Neural progenitor cell (in vitro differentiated cells): ENCODE measurements around the gene TDRD9. TPM values are rescaled to one million over a fixed set of nuclear protein-coding genes. Genes with fewer than 3 reads are reported as not detected.

Experiments used
- DNase-seq: peaks from one replicate; pipeline ENCODE4 v3.0.0-alpha.2; 2016; ENCODE audit warnings: low spot score
- H2AFZ ChIP-seq: fragments of 200-600 bp; sonication (generic); replicated peaks from 2 replicates; pipeline ENCODE4 v1.6.1; 2016; ENCODE audit warnings: antibody characterized with exemption
- H3F3A ChIP-seq: fragments of 200-600 bp; sonication (generic); 2 replicates; pipeline ENCODE4 v1.6.1; 2016; ENCODE audit warnings: antibody characterized with exemption, low read depth
- H3K27ac ChIP-seq: fragments of 200-600 bp; sonication (generic); 2 replicates; pipeline ENCODE4 v1.5.1; 2016; ENCODE audit warnings: mild to moderate bottlenecking
- H3K27me3 ChIP-seq: fragments of 200-600 bp; sonication (generic); 2 replicates; pipeline ENCODE4 v1.6.1; 2016; ENCODE audit warnings: mild to moderate bottlenecking, moderate library complexity
- H3K36me3 ChIP-seq: fragments of 200-600 bp; sonication (generic); 2 replicates; pipeline ENCODE4 v1.5.1; 2016
- H3K4me1 ChIP-seq: fragments of 200-600 bp; sonication (generic); 2 replicates; pipeline ENCODE4 v1.6.1; 2016; ENCODE audit warnings: mixed run types
- H3K4me2 ChIP-seq: fragments of 200-600 bp; sonication (generic); 2 replicates; pipeline ENCODE4 v1.6.1; 2016
- H3K4me3 ChIP-seq: fragments of 200-600 bp; sonication (generic); 2 replicates; pipeline ENCODE4 v1.5.1; 2016
- H3K79me2 ChIP-seq: fragments of 200-600 bp; sonication (generic); 2 replicates; pipeline ENCODE4 v1.6.1; 2016; ENCODE audit warnings: low read depth
- H3K9ac ChIP-seq: fragments of 200-600 bp; sonication (generic); 2 replicates; pipeline ENCODE4 v1.6.1; 2016
- H3K9me3 ChIP-seq: fragments of 200-600 bp; sonication (generic); 2 replicates; pipeline ENCODE4 v1.5.1; 2016; ENCODE audit warnings: low read depth
- H4K20me1 ChIP-seq: fragments of 200-600 bp; sonication (generic); 2 replicates; pipeline ENCODE4 v1.6.1; 2016; ENCODE audit warnings: low read depth
- H3K27ac Mint-ChIP-seq: 3 replicates; pipeline ENCODE4 v1.8.0; 2021; ENCODE audit warnings: mixed read lengths
- H3K27me3 Mint-ChIP-seq: 2 replicates; pipeline ENCODE4 v1.8.0; 2022; ENCODE audit warnings: low read depth, mild to moderate bottlenecking, inconsistent platforms, moderate library complexity, mixed read lengths; ENCODE audit not compliant: insufficient read depth
- H3K36me3 Mint-ChIP-seq: 3 replicates; pipeline ENCODE4 v1.8.0; 2021; ENCODE audit warnings: mixed read lengths
- H3K4me1 Mint-ChIP-seq: 3 replicates; pipeline ENCODE4 v1.8.0; 2021; ENCODE audit warnings: mixed read lengths
- H3K4me3 Mint-ChIP-seq: 3 replicates; pipeline ENCODE4 v1.8.0; 2021; ENCODE audit warnings: mild to moderate bottlenecking, moderate library complexity, mixed read lengths
- H3K9me3 Mint-ChIP-seq: 3 replicates; pipeline ENCODE4 v1.8.0; 2020; ENCODE audit warnings: mixed read lengths
- CTCF ChIP-seq: fragments of 200-600 bp; sonication (generic); IDR thresholded peaks from 2 replicates; pipeline ENCODE4 v1.5.1; 2017; ENCODE audit warnings: antibody characterized with exemption, mild to moderate bottlenecking
- EZH2 ChIP-seq: fragments of 200-600 bp; sonication (generic); IDR thresholded peaks from 2 replicates; pipeline ENCODE4 v1.6.1; 2017; ENCODE audit warnings: antibody characterized with exemption, mild to moderate bottlenecking, moderate library complexity
- EZH2phosphoT487 ChIP-seq: fragments of 200-600 bp; sonication (generic); IDR thresholded peaks from 2 replicates; pipeline ENCODE4 v1.6.1; 2017; ENCODE audit warnings: antibody characterized with exemption
- total RNA-seq: library from RNA; depleted of rRNA; stranded (reverse); fragments of >200 nt; gene quantifications from 2 replicates; pipeline ENCODE4 v1.2.3, GENCODE V29; 2015; ENCODE audit warnings: low replicate concordance

The TDRD9 gene
- total RNA-seq, 1 donor from 2014 or later, result not detected

GRCh38 chr14:103997391-103997790 is 69.1 kb downstream of the TDRD9 start:
- Histone ChIP-seq H3K4me1 (no peaks in the 10 kb centered on the region), H4K20me1 (no peaks in the 10 kb centered on the region), H3K9me3 (no peaks in the 10 kb centered on the region), H2AFZ (no peak overlapping the region), H3K79me2 (no peaks in the 10 kb centered on the region), H3K4me2 (no peak overlapping the region), H3K36me3 (no peaks in the 10 kb centered on the region), H3K9ac (no peak overlapping the region), H3K27ac (no peak overlapping the region), H3F3A (no peaks in the 10 kb centered on the region), H3K4me3 (no peak overlapping the region), H3K27me3 (no peaks in the 10 kb centered on the region)
- Mint-ChIP-seq H3K27me3 (no peaks in the 10 kb centered on the region), H3K27ac (no peak overlapping the region), H3K9me3 (no peaks in the 10 kb centered on the region), H3K36me3 (no peaks in the 10 kb centered on the region), H3K4me3 (no peak overlapping the region), H3K4me1 (no peaks in the 10 kb centered on the region)
- no peak for TF ChIP-seq EZH2phosphoT487
- TF ChIP-seq CTCF, result no peak
- TF ChIP-seq EZH2, result no peak
- DNase-seq, result no peak

- Histone ChIP-seq H3K4me1 (no peaks in the 10 kb centered on the region), H3K4me2 (no peak overlapping the region), H3K9ac (no peak overlapping the region), H3F3A (no peaks in the 10 kb centered on the region), H2AFZ (no peak overlapping the region), H3K27me3 (no peaks in the 10 kb centered on the region), H4K20me1 (no peaks in the 10 kb centered on the region), H3K27ac (no peak overlapping the region), H3K9me3 (no peaks in the 10 kb centered on the region), H3K36me3 (no peaks in the 10 kb centered on the region), H3K4me3 (no peak overlapping the region), H3K79me2 (no peaks in the 10 kb centered on the region)
- TF ChIP-seq EZH2 (no peak), CTCF (no peak), EZH2phosphoT487 (no peak)
- Mint-ChIP-seq H3K36me3 (no peaks in the 10 kb centered on the region), H3K4me1 (no peaks in the 10 kb centered on the region), H3K27ac (no peak overlapping the region), H3K27me3 (no peaks in the 10 kb centered on the region), H3K9me3 (no peaks in the 10 kb centered on the region), H3K4me3 (no peak overlapping the region)
- no peak for DNase-seq
These were observed 69.8 kb downstream of the TDRD9 start for GRCh38 chr14:103998027-103998426.

GRCh38 chr14:103999795-104000440 is 71.7 kb downstream of the TDRD9 start:
- Histone ChIP-seq H3K4me1 (no peaks in the 10 kb centered on the region), H3K27ac (no peak overlapping the region), H3K9ac (no peak overlapping the region), H3K79me2 (no peaks in the 10 kb centered on the region), H3F3A (no peaks in the 10 kb centered on the region), H2AFZ (no peak overlapping the region), H3K9me3 (no peaks in the 10 kb centered on the region), H3K4me2 (no peak overlapping the region), H3K36me3 (no peaks in the 10 kb centered on the region), H4K20me1 (no peaks in the 10 kb centered on the region), H3K4me3 (no peak overlapping the region), H3K27me3 (no peaks in the 10 kb centered on the region)
- H3K27ac Mint-ChIP-seq, result no peak overlapping the region
- DNase-seq, result no peak
- H3K4me3 Mint-ChIP-seq, result no peak overlapping the region
- no peak for TF ChIP-seq EZH2phosphoT487
- no peak for TF ChIP-seq CTCF
- no peak for TF ChIP-seq EZH2
- no peaks in the 10 kb centered on the region for H3K27me3 Mint-ChIP-seq
- H3K9me3 Mint-ChIP-seq, result no peaks in the 10 kb centered on the region
- no peaks in the 10 kb centered on the region for H3K36me3 Mint-ChIP-seq
- no peaks in the 10 kb centered on the region for H3K4me1 Mint-ChIP-seq
